SK-N-SH (cell line): ENCODE measurements around the gene SLC25A30. TPM values are rescaled to one million over a fixed set of nuclear protein-coding genes. Genes with fewer than 3 reads are reported as not detected.

Experiments used
- CTCF ChIA-PET: fragments of 300-600, 350-600 bp; formaldehyde crosslinking; extraction: SDS; loops from one replicate; lab custom pipeline; 2021; lab: Yijun Ruan, JAX
- POLR2A ChIA-PET: fragments of 350-600 bp; sonication (Branson Sonifier 250); formaldehyde crosslinking; extraction: SDS; loops from one replicate; lab custom pipeline; 2020; ENCODE audit warnings: antibody characterized with exemption, inconsistent platforms; lab: Yijun Ruan, JAX
- DNase-seq: peaks from one replicate; pipeline ENCODE4 v3.0.0; 2012
- H2AFZ ChIP-seq: fragments of 200-600 bp; sonication (generic); 2 replicates; pipeline ENCODE4 v1.8.1; 2016; ENCODE audit warnings: antibody characterized with exemption, mild to moderate bottlenecking, low read depth
- H3F3A ChIP-seq: fragments of 200-600 bp; sonication (generic); replicated peaks from 2 replicates; pipeline ENCODE3; 2016; ENCODE audit warnings: antibody characterized with exemption, mild to moderate bottlenecking; ENCODE audit not compliant: insufficient read depth
- H3K27ac ChIP-seq, 2 experiments: fragments of 200-500 bp in 1 of 2; fragments of 200-600 bp in 1 of 2; sonication (Bioruptor generic) in 1 of 2; sonication (generic), shearing (Covaris generic) in 1 of 2; 2 replicates each; pipeline versions ENCODE4 v1.5.1 to v1.6.1; 2014 to 2016; ENCODE audit warnings: low read depth in 2 of 2, inconsistent platforms in 1 of 2, low read length in 1 of 2, mild to moderate bottlenecking in 1 of 2, mixed read lengths in 1 of 2
- H3K27me3 ChIP-seq: fragments of 200-600 bp; sonication (generic), shearing (Covaris generic); 2 replicates; pipeline ENCODE4 v1.6.1; 2016; ENCODE audit warnings: mixed run types; ENCODE audit not compliant: insufficient read depth
- H3K36me3 ChIP-seq, 2 experiments: fragments of 200-500 bp in 1 of 2; fragments of 200-600 bp in 1 of 2; sonication (Bioruptor generic) in 1 of 2; sonication (generic) in 1 of 2; replicated peaks in 1 of 2; 2 replicates each; pipeline versions ENCODE3 to v1.5.1; 2014 to 2016; ENCODE audit warnings: low read length in 1 of 2, mild to moderate bottlenecking in 1 of 2; ENCODE audit not compliant: insufficient read depth in 2 of 2, control insufficient read depth in 1 of 2
- H3K4me1 ChIP-seq, 2 experiments: fragments of 200-500 bp in 1 of 2; fragments of 200-600 bp in 1 of 2; sonication (Bioruptor generic) in 1 of 2; sonication (generic), shearing (Covaris generic) in 1 of 2; 2 replicates each; pipeline versions ENCODE4 v1.5.1 to v1.6.1; 2014 to 2016; ENCODE audit warnings: low read depth in 1 of 2, low read length in 1 of 2, mixed run types in 1 of 2; ENCODE audit not compliant: insufficient read depth in 2 of 2, control insufficient read depth in 1 of 2
- H3K4me2 ChIP-seq: fragments of 200-600 bp; sonication (generic), shearing (Covaris generic); 2 replicates; pipeline ENCODE4 v1.6.1; 2017; ENCODE audit warnings: mixed run types
- H3K4me3 ChIP-seq, 2 experiments: fragments of 200-500 bp in 1 of 2; fragments of 200-600 bp in 1 of 2; sonication (Bioruptor generic) in 1 of 2; sonication (generic), shearing (Covaris generic) in 1 of 2; 2 replicates each; pipeline versions ENCODE4 v1.5.1 to v1.8.1; 2014 to 2016; ENCODE audit warnings: low read depth in 2 of 2, inconsistent platforms in 1 of 2, low read length in 1 of 2, mild to moderate bottlenecking in 1 of 2, mixed read lengths in 1 of 2, moderate library complexity in 1 of 2
- H3K79me2 ChIP-seq: fragments of 200-600 bp; sonication (generic); 2 replicates; pipeline ENCODE4 v1.8.1; 2017; ENCODE audit warnings: mild to moderate bottlenecking; ENCODE audit not compliant: insufficient read depth
- H3K9ac ChIP-seq: fragments of 200-600 bp; sonication (generic); 2 replicates; pipeline ENCODE4 v1.6.1; 2017; ENCODE audit warnings: mixed run types
- H3K9me2 ChIP-seq: fragments of 200-600 bp; sonication (generic); 2 replicates; pipeline ENCODE4 v1.6.1; 2017; ENCODE audit warnings: mixed run types
- H3K9me3 ChIP-seq: fragments of 200-600 bp; sonication (generic); 2 replicates; pipeline ENCODE4 v1.6.1; 2017; ENCODE audit warnings: mixed run types, mild to moderate bottlenecking, moderate library complexity
- H4K20me1 ChIP-seq: fragments of 200-600 bp; sonication (generic); 2 replicates; pipeline ENCODE4 v1.6.1; 2017; ENCODE audit warnings: mild to moderate bottlenecking, mixed run types; ENCODE audit not compliant: insufficient read depth
- ELF1 ChIP-seq: IDR thresholded peaks from 2 replicates; pipeline ENCODE4 v1.4.0; 2012
- EZH2phosphoT487 ChIP-seq: fragments of 200-600 bp; sonication (generic); IDR thresholded peaks from 2 replicates; pipeline ENCODE4 v1.6.1; 2017; ENCODE audit warnings: low read depth, mixed run types, mild to moderate bottlenecking, antibody characterized with exemption, moderate library complexity, borderline replicate concordance
- FOSL2 ChIP-seq: IDR thresholded peaks from 2 replicates; pipeline ENCODE4 v1.4.0; 2012; ENCODE audit warnings: low read depth, mild to moderate bottlenecking, moderate library complexity, borderline replicate concordance
- FOXJ3 ChIP-seq: sonication (generic); formaldehyde crosslinking; IDR thresholded peaks from 2 replicates; pipeline ENCODE4 v1.5.1; 2020; ENCODE audit warnings: mild to moderate bottlenecking, missing genetic modification reagents
- FOXM1 ChIP-seq: IDR thresholded peaks from 2 replicates; pipeline ENCODE4 v1.4.0; 2012; ENCODE audit warnings: low read depth, mild to moderate bottlenecking
- GABPA ChIP-seq: IDR thresholded peaks from 2 replicates; pipeline ENCODE4 v1.4.0; 2012; ENCODE audit warnings: low read depth, mild to moderate bottlenecking
- GATA2 ChIP-seq: sonication (generic); formaldehyde crosslinking; IDR thresholded peaks from 2 replicates; pipeline ENCODE4 v1.5.0; 2020; ENCODE audit warnings: mild to moderate bottlenecking, missing genetic modification reagents
- IRF3 ChIP-seq: fragments of 150-350 bp; IDR thresholded peaks from 2 replicates; pipeline ENCODE4 v1.6.1; 2016; ENCODE audit warnings: mild to moderate bottlenecking, low read depth, low read length
- JUND ChIP-seq: IDR thresholded peaks from 2 replicates; pipeline ENCODE4 v1.4.0; 2012
- MEF2A ChIP-seq: IDR thresholded peaks from 2 replicates; pipeline ENCODE4 v1.4.0; 2012; ENCODE audit warnings: low read depth, borderline replicate concordance
- NRF1 ChIP-seq: IDR thresholded peaks from 2 replicates; pipeline ENCODE4 v1.6.1; 2012; ENCODE audit warnings: low read depth, mild to moderate bottlenecking, low read length
- PBX3 ChIP-seq: IDR thresholded peaks from 2 replicates; pipeline ENCODE4; 2012
- POLR2AphosphoS5 ChIP-seq: IDR thresholded peaks from 2 replicates; pipeline ENCODE4 v1.6.1; 2012; ENCODE audit warnings: low read depth, low read length
- RAD21 ChIP-seq: IDR thresholded peaks from 2 replicates; pipeline ENCODE4 v1.6.1; 2012; ENCODE audit warnings: mild to moderate bottlenecking, low read length
- SMC3 ChIP-seq: IDR thresholded peaks from 2 replicates; pipeline ENCODE4 v1.6.1; 2012; ENCODE audit warnings: low read depth, low read length, improper control_type of control experiment
- TAF1 ChIP-seq: IDR thresholded peaks from 2 replicates; pipeline ENCODE4 v1.6.1; 2012; ENCODE audit warnings: low read depth, mild to moderate bottlenecking, low read length, moderate library complexity, borderline replicate concordance
- TCF12 ChIP-seq: IDR thresholded peaks from 2 replicates; pipeline ENCODE4 v1.4.0; 2012
- USF2 ChIP-seq: fragments of 150-350 bp; IDR thresholded peaks from 2 replicates; pipeline ENCODE4 v1.6.1; 2017; ENCODE audit warnings: antibody characterized with exemption, low read length, low read depth, borderline replicate concordance
- WGBS: methylation state at CpG from one replicate; pipeline ENCODE4 v1.1.6; 2017; ENCODE audit warnings: low lambda C conversion rate; 5-methylcytosine and 5-hydroxymethylcytosine counted together
- polyA plus RNA-seq, 3 experiments: library from polyadenylated mRNA; depleted of rRNA; stranded (reverse); fragments of >200 nt; gene quantifications; 2 replicates each; pipeline ENCODE4 v1.2.3, GENCODE V29; 2012
- TF ChIP-seq, protein P1 (sequence below): IDR thresholded peaks from 2 replicates; pipeline ENCODE4 v1.4.0; 2012; ENCODE audit warnings: low read depth, borderline replicate concordance
- TF ChIP-seq, protein P2 (sequence below): IDR thresholded peaks from 2 replicates; pipeline ENCODE4 v1.4.0; 2012; ENCODE audit warnings: low read depth

The SLC25A30 gene
- polyA plus RNA-seq, 1 of the 3 experiments (the other 2 are of a cell fraction), result 9.6 TPM

GRCh38 chr13:45369116-45369515, 49.1 kb downstream of the SLC25A30 start (continued):
- TF ChIP-seq, protein P1, sequence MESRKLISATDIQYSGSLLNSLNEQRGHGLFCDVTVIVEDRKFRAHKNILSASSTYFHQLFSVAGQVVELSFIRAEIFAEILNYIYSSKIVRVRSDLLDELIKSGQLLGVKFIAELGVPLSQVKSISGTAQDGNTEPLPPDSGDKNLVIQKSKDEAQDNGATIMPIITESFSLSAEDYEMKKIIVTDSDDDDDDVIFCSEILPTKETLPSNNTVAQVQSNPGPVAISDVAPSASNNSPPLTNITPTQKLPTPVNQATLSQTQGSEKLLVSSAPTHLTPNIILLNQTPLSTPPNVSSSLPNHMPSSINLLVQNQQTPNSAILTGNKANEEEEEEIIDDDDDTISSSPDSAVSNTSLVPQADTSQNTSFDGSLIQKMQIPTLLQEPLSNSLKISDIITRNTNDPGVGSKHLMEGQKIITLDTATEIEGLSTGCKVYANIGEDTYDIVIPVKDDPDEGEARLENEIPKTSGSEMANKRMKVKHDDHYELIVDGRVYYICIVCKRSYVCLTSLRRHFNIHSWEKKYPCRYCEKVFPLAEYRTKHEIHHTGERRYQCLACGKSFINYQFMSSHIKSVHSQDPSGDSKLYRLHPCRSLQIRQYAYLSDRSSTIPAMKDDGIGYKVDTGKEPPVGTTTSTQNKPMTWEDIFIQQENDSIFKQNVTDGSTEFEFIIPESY, result no peak
- TF ChIP-seq JUND (no peak), GATA2 (CRISPR knock-in tag) (no peak), TAF1 (no peak), FOXJ3 (CRISPR knock-in tag) (no peak), EZH2phosphoT487 (no peak), IRF3 (no peak), ELF1 (no peak), POLR2AphosphoS5 (no peak)

- Histone ChIP-seq H3K9me3 (peaks cover 3% of the 10 kb centered on the region; the same call in 1 of the 2 replicates), H3K4me1 (peaks cover 0 to 12% of the 10 kb centered on the region in 2 experiments; a peak in 1 of 4 replicates), H3K9ac (no peak overlapping the region), H4K20me1 (no peaks in the 10 kb centered on the region), H3K27ac (no peak overlapping the region), H3F3A (peaks cover 4% of the 10 kb centered on the region), H3K36me3 (peaks cover 0 to 7% of the 10 kb centered on the region in 2 experiments), H2AFZ (no peak overlapping the region), H3K4me2 (no peak overlapping the region), H3K79me2 (no peaks in the 10 kb centered on the region; the same call in 1 of the 2 replicates), H3K4me3 (no peak overlapping the region), H3K9me2 (no peaks in the 10 kb centered on the region), H3K27me3 (no peaks in the 10 kb centered on the region)
- no peak for DNase-seq
- ChIA-PET POLR2A (no interaction called here), CTCF (no interaction called here)
- WGBS, result 88% methylated on average over 3 of the region's 3 CpGs
- TF ChIP-seq MEF2A (no peak), GABPA (no peak), RAD21 (no peak), FOXM1 (no peak), FOXJ3 (CRISPR knock-in tag) (no peak), NRF1 (no peak), GATA2 (CRISPR knock-in tag) (no peak), SMC3 (no peak), USF2 (no peak), PBX3 (no peak), TCF12 (no peak), FOSL2 (no peak), EZH2phosphoT487 (no peak)
- TF ChIP-seq, protein P2, sequence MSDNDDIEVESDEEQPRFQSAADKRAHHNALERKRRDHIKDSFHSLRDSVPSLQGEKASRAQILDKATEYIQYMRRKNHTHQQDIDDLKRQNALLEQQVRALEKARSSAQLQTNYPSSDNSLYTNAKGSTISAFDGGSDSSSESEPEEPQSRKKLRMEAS, result no peak
- TF ChIP-seq, protein P1, result no peak
Measured at GRCh38 chr13:45368571-45368970, 49.6 kb downstream of the SLC25A30 start.
